ENCODE results near the gene P4HB.

- no peak for TF ChIP-seq CTCF (IDR thresholded peaks at IDR 0.05)
- no peak for TF ChIP-seq POLR2A (IDR thresholded peaks at IDR 0.05)
- TF ChIP-seq POLR2AphosphoS5 (IDR thresholded peaks at IDR 0.05), result no peak
Measured at GRCh38 chr17:81837641-81838040, 22.7 kb downstream of the P4HB start.
